AG04449 (cell line): Measurements from ENCODE around the gene PLAGL1.

ENCODE experiments used
- CTCF ChIA-PET: fragments of 350-600 bp; formaldehyde crosslinking; extraction: SDS; loops from one replicate; lab custom pipeline; 2021; ENCODE audit warnings: antibody characterized with exemption; lab: Yijun Ruan, JAX
- POLR2A ChIA-PET: fragments of 400-600, 350-600 bp; formaldehyde crosslinking; extraction: SDS; loops from one replicate; lab custom pipeline; 2020; ENCODE audit warnings: antibody characterized with exemption, inconsistent platforms; lab: Yijun Ruan, JAX
- DNase-seq: peaks from one replicate; pipeline ENCODE4 v3.0.0-alpha.2; 2010; ENCODE audit warnings: low read depth, low spot score
- H3K4me3 ChIP-seq: 2 replicates; pipeline ENCODE4 v1.5.1; 2011; ENCODE audit warnings: low read depth, mild to moderate bottlenecking, control low read depth, low read length
- TF ChIP-seq, protein P1 (sequence below): IDR thresholded peaks from one replicate; pipeline ENCODE4 v1.5.1; 2011; ENCODE audit warnings: mild to moderate bottlenecking, moderate library complexity, low read length, control low read depth, inconsistent platforms; ENCODE audit not compliant: insufficient read depth; ENCODE audit errors: missing control alignments

Gene PLAGL1

GRCh38 chr6:143939364-143939763 lies 68.7 kb downstream of the PLAGL1 start:
- ChIA-PET POLR2A (no interaction called here), CTCF (interaction anchor here (0.6 to 8.2 kb wide), 17 partner anchors 14 to 364 kb away, joined by 3 to 102 read pairs (median 4); no protein-coding TSS in a partner anchor)
- no peak overlapping the region for H3K4me3 ChIP-seq
- DNase-seq = no peak
- TF ChIP-seq, protein P1, sequence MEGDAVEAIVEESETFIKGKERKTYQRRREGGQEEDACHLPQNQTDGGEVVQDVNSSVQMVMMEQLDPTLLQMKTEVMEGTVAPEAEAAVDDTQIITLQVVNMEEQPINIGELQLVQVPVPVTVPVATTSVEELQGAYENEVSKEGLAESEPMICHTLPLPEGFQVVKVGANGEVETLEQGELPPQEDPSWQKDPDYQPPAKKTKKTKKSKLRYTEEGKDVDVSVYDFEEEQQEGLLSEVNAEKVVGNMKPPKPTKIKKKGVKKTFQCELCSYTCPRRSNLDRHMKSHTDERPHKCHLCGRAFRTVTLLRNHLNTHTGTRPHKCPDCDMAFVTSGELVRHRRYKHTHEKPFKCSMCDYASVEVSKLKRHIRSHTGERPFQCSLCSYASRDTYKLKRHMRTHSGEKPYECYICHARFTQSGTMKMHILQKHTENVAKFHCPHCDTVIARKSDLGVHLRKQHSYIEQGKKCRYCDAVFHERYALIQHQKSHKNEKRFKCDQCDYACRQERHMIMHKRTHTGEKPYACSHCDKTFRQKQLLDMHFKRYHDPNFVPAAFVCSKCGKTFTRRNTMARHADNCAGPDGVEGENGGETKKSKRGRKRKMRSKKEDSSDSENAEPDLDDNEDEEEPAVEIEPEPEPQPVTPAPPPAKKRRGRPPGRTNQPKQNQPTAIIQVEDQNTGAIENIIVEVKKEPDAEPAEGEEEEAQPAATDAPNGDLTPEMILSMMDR = no peak

DNA sequence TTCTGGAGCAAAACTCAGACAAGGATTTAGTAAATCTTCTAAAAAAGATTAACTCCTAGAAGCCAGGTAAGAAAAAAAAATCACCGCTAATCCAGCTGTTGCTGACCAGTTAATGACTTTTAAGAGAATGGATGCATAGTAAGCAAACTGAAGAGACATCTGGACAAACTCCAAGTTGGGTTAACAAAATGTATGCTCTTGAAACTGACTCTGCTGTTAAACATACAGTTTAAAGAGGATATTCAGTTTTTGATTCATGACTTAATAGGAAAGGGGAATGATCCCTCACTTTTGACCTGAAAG lies 70.4 kb downstream of the PLAGL1 start:
- H3K4me3 ChIP-seq = no peak overlapping the region
- TF ChIP-seq, protein P1 = no peak
- ChIA-PET CTCF (interaction anchor here (1.7 to 2.1 kb wide), 2 partner anchors 8 to 362 kb away, joined by 4 to 7 read pairs; no protein-coding TSS in a partner anchor), POLR2A (no interaction called here)
- no peak for DNase-seq

DNA sequence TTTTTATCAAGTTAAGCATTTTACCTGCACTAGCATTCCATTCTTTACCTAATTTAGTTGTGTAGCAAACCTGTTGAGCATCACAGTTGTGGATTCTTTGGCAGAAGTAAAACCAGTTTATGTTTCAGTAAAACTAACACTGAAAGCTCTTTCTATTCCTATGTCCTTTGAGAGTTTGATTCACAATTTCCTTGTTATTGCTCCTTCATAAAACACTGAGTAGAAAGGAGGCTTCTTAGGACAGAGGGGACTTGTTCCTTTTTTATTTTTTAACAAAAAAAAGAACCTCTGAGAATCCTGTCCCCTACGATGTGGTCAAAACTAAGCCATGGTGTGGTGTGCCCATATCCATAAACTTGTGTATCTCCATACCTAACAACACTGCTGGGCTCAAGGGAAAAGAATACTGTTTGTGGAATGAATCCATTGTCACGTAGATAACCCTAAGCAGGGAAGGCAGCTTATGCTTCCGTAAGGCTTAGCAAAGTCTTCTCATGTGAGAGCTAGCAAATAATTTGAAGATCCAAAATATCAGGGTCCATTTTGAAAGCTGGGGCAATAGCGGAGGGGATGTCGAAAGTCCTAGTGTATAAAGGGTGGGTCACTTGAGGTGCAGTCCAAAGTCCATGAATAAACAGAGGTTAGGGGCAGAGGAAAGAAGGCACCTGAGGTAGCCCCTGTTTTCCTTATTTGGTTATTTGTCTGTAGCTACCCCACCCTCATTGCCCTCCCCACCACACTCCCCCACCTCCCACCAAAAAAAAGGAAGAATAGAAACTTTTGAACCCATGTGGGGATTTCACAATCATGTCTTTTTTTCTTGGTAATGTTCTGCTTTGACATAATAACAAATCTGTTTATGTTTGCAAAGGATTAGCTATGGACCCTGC lies 71.0 kb downstream of the PLAGL1 start:
- POLR2A ChIA-PET = no interaction called here
- TF ChIP-seq, protein P1 = no peak
- CTCF ChIA-PET = interaction anchor here (1.5 to 2.1 kb wide), 3 partner anchors 9 to 361 kb away, joined by 4 to 7 read pairs (median 5); no protein-coding TSS in a partner anchor
- DNase-seq = no peak
- H3K4me3 ChIP-seq = no peak overlapping the region

DNA sequence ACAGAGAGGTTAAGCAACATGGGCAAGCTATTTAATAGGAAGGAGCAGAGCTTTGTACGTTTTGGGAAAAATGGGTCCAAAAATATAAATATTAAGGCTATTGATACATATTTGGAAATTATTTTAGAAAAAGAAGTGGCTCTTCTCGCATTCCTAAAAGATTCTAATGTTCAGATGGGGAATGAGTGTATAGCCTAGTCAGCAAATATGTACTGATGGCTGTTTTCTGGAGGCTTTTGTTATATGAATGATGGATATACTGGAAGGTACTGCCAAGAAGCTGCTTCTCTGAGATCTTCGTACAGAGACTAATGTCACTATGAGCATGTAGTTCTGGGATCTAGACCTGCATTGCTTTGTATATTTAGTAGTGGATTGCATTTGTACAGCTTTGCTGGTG lies 71.7 kb downstream of the PLAGL1 start:
- CTCF ChIA-PET = interaction anchor here (1.5 to 2.1 kb wide), 3 partner anchors 10 to 361 kb away, joined by 4 to 7 read pairs (median 5); no protein-coding TSS in a partner anchor
- TF ChIP-seq, protein P1 = no peak
- POLR2A ChIA-PET = no interaction called here
- H3K4me3 ChIP-seq = no peak overlapping the region
- no peak for DNase-seq

- CTCF ChIA-PET = no interaction called here
- TF ChIP-seq, protein P1 = no peak
- POLR2A ChIA-PET = no interaction called here
- DNase-seq = no peak
- H3K4me3 ChIP-seq = no peak overlapping the region
These were observed 73.2 kb downstream of the PLAGL1 start for GRCh38 chr6:143934867-143935266.

DNA sequence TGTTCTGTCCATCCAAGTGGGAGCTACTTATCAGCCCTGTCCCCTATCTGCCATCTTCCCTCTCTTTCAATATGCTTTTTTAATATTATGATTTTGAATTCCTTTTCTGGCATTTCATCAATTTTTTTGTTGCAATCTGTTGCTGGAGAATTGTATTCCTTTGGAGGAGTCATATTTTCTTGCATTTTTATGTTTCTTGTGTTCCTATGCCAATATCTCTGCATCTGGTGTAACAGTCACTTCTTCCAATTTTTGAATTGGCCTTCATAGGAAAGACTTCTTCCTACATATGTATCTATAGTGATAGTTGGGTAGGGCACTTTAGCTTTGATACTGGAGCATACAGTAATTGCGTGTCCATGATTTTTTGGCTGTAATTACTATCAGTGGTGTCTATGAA lies 73.7 kb downstream of the PLAGL1 start:
- POLR2A ChIA-PET = interaction anchor here (0.6 kb wide), 1 partner anchor 59 kb away, joined by 3 read pairs; no protein-coding TSS in a partner anchor
- DNase-seq = no peak
- CTCF ChIA-PET = no interaction called here
- TF ChIP-seq, protein P1 = no peak
- no peak overlapping the region for H3K4me3 ChIP-seq
